ENCODE measurements around the gene ZFYVE9.

Gene ZFYVE9

GRCh38 chr1:52325786-52326185, 183.9 kb downstream of the ZFYVE9 start:
- peaks cover 5% of the 10 kb centered on the region for H3K4me1 ChIP-seq (ENCODE audit: control insufficient read depth, low read depth, low read length)

GRCh38 chr1:52328615-52329014, 186.7 kb downstream of the ZFYVE9 start:
- H3K4me3 ChIP-seq (ENCODE audit: low read length) = no peak overlapping the region
- no peak overlapping the region for H3K27ac ChIP-seq (ENCODE audit: low read length)
- H3K4me1 ChIP-seq (ENCODE audit: control insufficient read depth, low read depth, low read length) = peaks cover 5% of the 10 kb centered on the region
- H3K9me3 ChIP-seq (ENCODE audit: control insufficient read depth, low read depth, low read length) = no peaks in the 10 kb centered on the region
- no peak overlapping the region for H3K9ac ChIP-seq (ENCODE audit: low read length)
- H3K27me3 ChIP-seq (ENCODE audit: control insufficient read depth, insufficient read depth, low read length) = no peaks in the 10 kb centered on the region
- H3K36me3 ChIP-seq (ENCODE audit: control insufficient read depth, low read depth, low read length) = no peaks in the 10 kb centered on the region

More at GRCh38 chr1:52325786-52326185, 183.9 kb downstream of the ZFYVE9 start:
- Histone ChIP-seq H3K9ac (ENCODE audit: low read length) (no peak overlapping the region), H3K36me3 (ENCODE audit: control insufficient read depth, low read depth, low read length) (no peaks in the 10 kb centered on the region), H3K4me3 (ENCODE audit: low read length) (no peak overlapping the region), H3K27ac (ENCODE audit: low read length) (no peak overlapping the region), H3K27me3 (ENCODE audit: control insufficient read depth, insufficient read depth, low read length) (no peaks in the 10 kb centered on the region), H3K9me3 (ENCODE audit: control insufficient read depth, low read depth, low read length) (no peaks in the 10 kb centered on the region)

- Histone ChIP-seq H3K9ac (ENCODE audit: low read length) (no peak overlapping the region), H3K27me3 (ENCODE audit: control insufficient read depth, insufficient read depth, low read length) (no peaks in the 10 kb centered on the region), H3K9me3 (ENCODE audit: control insufficient read depth, low read depth, low read length) (no peaks in the 10 kb centered on the region), H3K4me1 (ENCODE audit: control insufficient read depth, low read depth, low read length) (no peaks in the 10 kb centered on the region), H3K27ac (ENCODE audit: low read length) (no peak overlapping the region), H3K36me3 (ENCODE audit: control insufficient read depth, low read depth, low read length) (peaks cover 4% of the 10 kb centered on the region), H3K4me3 (ENCODE audit: low read length) (no peak overlapping the region)
These were observed 190.5 kb downstream of the ZFYVE9 start for GRCh38 chr1:52332411-52332810.

GRCh38 chr1:52334906-52335528, 193.1 kb downstream of the ZFYVE9 start:
- Histone ChIP-seq H3K27ac (ENCODE audit: low read length) (no peak overlapping the region), H3K27me3 (ENCODE audit: control insufficient read depth, insufficient read depth, low read length) (no peaks in the 10 kb centered on the region), H3K4me1 (ENCODE audit: control insufficient read depth, low read depth, low read length) (no peaks in the 10 kb centered on the region), H3K4me3 (ENCODE audit: low read length) (no peak overlapping the region), H3K36me3 (ENCODE audit: control insufficient read depth, low read depth, low read length) (peaks cover 8% of the 10 kb centered on the region), H3K9me3 (ENCODE audit: control insufficient read depth, low read depth, low read length) (no peaks in the 10 kb centered on the region), H3K9ac (ENCODE audit: low read length) (no peak overlapping the region)

- Histone ChIP-seq H3K27me3 (ENCODE audit: control insufficient read depth, insufficient read depth, low read length) (no peaks in the 10 kb centered on the region), H3K9me3 (ENCODE audit: control insufficient read depth, low read depth, low read length) (no peaks in the 10 kb centered on the region), H3K36me3 (ENCODE audit: control insufficient read depth, low read depth, low read length) (peaks cover 8% of the 10 kb centered on the region), H3K27ac (ENCODE audit: low read length) (no peak overlapping the region), H3K9ac (ENCODE audit: low read length) (no peak overlapping the region), H3K4me3 (ENCODE audit: low read length) (no peak overlapping the region), H3K4me1 (ENCODE audit: control insufficient read depth, low read depth, low read length) (no peaks in the 10 kb centered on the region)
These were observed 195.6 kb downstream of the ZFYVE9 start for GRCh38 chr1:52337439-52337838.

- no peaks in the 10 kb centered on the region for H3K4me1 ChIP-seq (ENCODE audit: control insufficient read depth, low read depth, low read length)
- H3K27me3 ChIP-seq (ENCODE audit: control insufficient read depth, insufficient read depth, low read length) = no peaks in the 10 kb centered on the region
- H3K9ac ChIP-seq (ENCODE audit: low read length) = no peak overlapping the region
- H3K9me3 ChIP-seq (ENCODE audit: control insufficient read depth, low read depth, low read length) = no peaks in the 10 kb centered on the region
- H3K27ac ChIP-seq (ENCODE audit: low read length) = no peak overlapping the region
- H3K36me3 ChIP-seq (ENCODE audit: control insufficient read depth, low read depth, low read length) = peaks cover 4% of the 10 kb centered on the region
- H3K4me3 ChIP-seq (ENCODE audit: low read length) = no peak overlapping the region
These were observed 199.9 kb downstream of the ZFYVE9 start for GRCh38 chr1:52341655-52342260.

- no peaks in the 10 kb centered on the region for H3K4me1 ChIP-seq (ENCODE audit: control insufficient read depth, low read depth, low read length)
- H3K9ac ChIP-seq (ENCODE audit: low read length) = no peak overlapping the region
- H3K27me3 ChIP-seq (ENCODE audit: control insufficient read depth, insufficient read depth, low read length) = no peaks in the 10 kb centered on the region
- H3K36me3 ChIP-seq (ENCODE audit: control insufficient read depth, low read depth, low read length) = no peaks in the 10 kb centered on the region
- H3K4me3 ChIP-seq (ENCODE audit: low read length) = no peak overlapping the region
- H3K9me3 ChIP-seq (ENCODE audit: control insufficient read depth, low read depth, low read length) = no peaks in the 10 kb centered on the region
- H3K27ac ChIP-seq (ENCODE audit: low read length) = no peak overlapping the region
These were observed 202.1 kb downstream of the ZFYVE9 start for GRCh38 chr1:52343979-52344378.

GRCh38 chr1:52345252-52345651, 203.4 kb downstream of the ZFYVE9 start:
- Histone ChIP-seq H3K27me3 (ENCODE audit: control insufficient read depth, insufficient read depth, low read length) (no peaks in the 10 kb centered on the region), H3K4me1 (ENCODE audit: control insufficient read depth, low read depth, low read length) (peaks cover under 1% of the 10 kb centered on the region)

GRCh38 chr1:52346653-52347052, 204.8 kb downstream of the ZFYVE9 start:
- Histone ChIP-seq H3K27me3 (ENCODE audit: control insufficient read depth, insufficient read depth, low read length) (no peaks in the 10 kb centered on the region), H3K27ac (ENCODE audit: low read length) (no peak overlapping the region), H3K36me3 (ENCODE audit: control insufficient read depth, low read depth, low read length) (no peaks in the 10 kb centered on the region), H3K4me3 (ENCODE audit: low read length) (no peak overlapping the region), H3K4me1 (ENCODE audit: control insufficient read depth, low read depth, low read length) (peaks cover 13% of the 10 kb centered on the region), H3K9ac (ENCODE audit: low read length) (no peak overlapping the region), H3K9me3 (ENCODE audit: control insufficient read depth, low read depth, low read length) (no peaks in the 10 kb centered on the region)

More at GRCh38 chr1:52345252-52345651, 203.4 kb downstream of the ZFYVE9 start:
- Histone ChIP-seq H3K9ac (ENCODE audit: low read length) (no peak overlapping the region), H3K9me3 (ENCODE audit: control insufficient read depth, low read depth, low read length) (no peaks in the 10 kb centered on the region), H3K27ac (ENCODE audit: low read length) (no peak overlapping the region), H3K4me3 (ENCODE audit: low read length) (no peak overlapping the region), H3K36me3 (ENCODE audit: control insufficient read depth, low read depth, low read length) (no peaks in the 10 kb centered on the region)

GRCh38 chr1:52348704-52349300, 206.9 kb downstream of the ZFYVE9 start:
- no peak overlapping the region for H3K4me3 ChIP-seq (ENCODE audit: low read length)
- no peaks in the 10 kb centered on the region for H3K9me3 ChIP-seq (ENCODE audit: control insufficient read depth, low read depth, low read length)
- peaks cover 18% of the 10 kb centered on the region for H3K4me1 ChIP-seq (ENCODE audit: control insufficient read depth, low read depth, low read length)
- H3K36me3 ChIP-seq (ENCODE audit: control insufficient read depth, low read depth, low read length) = peaks cover 14% of the 10 kb centered on the region
- H3K27ac ChIP-seq (ENCODE audit: low read length) = no peak overlapping the region
- no peaks in the 10 kb centered on the region for H3K27me3 ChIP-seq (ENCODE audit: control insufficient read depth, insufficient read depth, low read length)
- no peak overlapping the region for H3K9ac ChIP-seq (ENCODE audit: low read length)

- Histone ChIP-seq H3K4me3 (ENCODE audit: low read length) (no peak overlapping the region), H3K27me3 (ENCODE audit: control insufficient read depth, insufficient read depth, low read length) (no peaks in the 10 kb centered on the region), H3K4me1 (ENCODE audit: control insufficient read depth, low read depth, low read length) (peaks cover 18% of the 10 kb centered on the region), H3K9me3 (ENCODE audit: control insufficient read depth, low read depth, low read length) (no peaks in the 10 kb centered on the region), H3K9ac (ENCODE audit: low read length) (no peak overlapping the region), H3K36me3 (ENCODE audit: control insufficient read depth, low read depth, low read length) (peaks cover 52% of the 10 kb centered on the region), H3K27ac (ENCODE audit: low read length) (no peak overlapping the region)
These were observed 210.8 kb downstream of the ZFYVE9 start for GRCh38 chr1:52352690-52353089.

- Histone ChIP-seq H3K27me3 (ENCODE audit: control insufficient read depth, insufficient read depth, low read length) (no peaks in the 10 kb centered on the region), H3K4me3 (ENCODE audit: low read length) (no peak overlapping the region), H3K9me3 (ENCODE audit: control insufficient read depth, low read depth, low read length) (no peaks in the 10 kb centered on the region), H3K4me1 (ENCODE audit: control insufficient read depth, low read depth, low read length) (peaks cover 16% of the 10 kb centered on the region), H3K9ac (ENCODE audit: low read length) (no peak overlapping the region), H3K36me3 (ENCODE audit: control insufficient read depth, low read depth, low read length) (peaks cover 78% of the 10 kb centered on the region), H3K27ac (ENCODE audit: low read length) (no peak overlapping the region)
These were observed 213.5 kb downstream of the ZFYVE9 start for GRCh38 chr1:52355436-52355835.
